Stimulated activated CD8-positive, alpha-beta memory T cell treated with anti-CD3 and anti-CD28 coated beads, Interleukin-2, amount 100 ng/mL, for 48 hours (primary cell): ENCODE measurements around the gene POLN.

ENCODE experiments used
- DNase-seq, 2 donors: peaks; one replicate each; pipeline ENCODE4 v3.0.0-alpha.2; 2020; ENCODE audit warnings: low read depth in 2 of 2

POLN gene

GRCh38 chr4:2059726-2060602 is 182.0 kb downstream of the POLN start:
- DNase-seq: no peak

GRCh38 chr4:2059046-2059725 is 182.7 kb downstream of the POLN start, which contains the start of gene NAT8L:
Gene NAT8L, plus strand, starts transcription at chr4:2059327. Its CDS starts 185 bp downstream, at chr4:2059512.
- no peak for DNase-seq

GRCh38 chr4:2058264-2059045 is 183.5 kb downstream of the POLN start:
- no peak for DNase-seq

- DNase-seq: no peak
Observed at GRCh38 chr4:2057382-2058065, 184.4 kb downstream of the POLN start.

- no peak for DNase-seq
Observed at GRCh38 chr4:2054217-2054616, 187.7 kb downstream of the POLN start.

- DNase-seq: no peak
Observed at GRCh38 chr4:2051086-2051485, 190.8 kb downstream of the POLN start.

- no peak for DNase-seq
Observed at GRCh38 chr4:2049811-2050210, 192.1 kb downstream of the POLN start.

- DNase-seq: no peak
Observed at GRCh38 chr4:2049381-2049780, 192.5 kb downstream of the POLN start.

- DNase-seq: no peak
Observed at GRCh38 chr4:2048831-2049230, 193.1 kb downstream of the POLN start.

- DNase-seq: no peak
Observed at GRCh38 chr4:2047781-2048581, 193.9 kb downstream of the POLN start.

GRCh38 chr4:2047031-2047660 is 194.8 kb downstream of the POLN start:
- DNase-seq: no peak

GRCh38 chr4:2046031-2046961 is 195.6 kb downstream of the POLN start:
- DNase-seq: no peak

- DNase-seq: no peak
Observed at GRCh38 chr4:2045518-2045951, 196.4 kb downstream of the POLN start.

GRCh38 chr4:2044542-2045517 is 197.1 kb downstream of the POLN start:
- no peak for DNase-seq

GRCh38 chr4:2044119-2044485 is 197.8 kb downstream of the POLN start:
- DNase-seq: no peak

GRCh38 chr4:2043396-2044118 is 198.4 kb downstream of the POLN start:
- DNase-seq: no peak

GRCh38 chr4:2042947-2043395 is 198.9 kb downstream of the POLN start:
- no peak for DNase-seq
